ENCODE data around the gene CAPN10.

DNA sequence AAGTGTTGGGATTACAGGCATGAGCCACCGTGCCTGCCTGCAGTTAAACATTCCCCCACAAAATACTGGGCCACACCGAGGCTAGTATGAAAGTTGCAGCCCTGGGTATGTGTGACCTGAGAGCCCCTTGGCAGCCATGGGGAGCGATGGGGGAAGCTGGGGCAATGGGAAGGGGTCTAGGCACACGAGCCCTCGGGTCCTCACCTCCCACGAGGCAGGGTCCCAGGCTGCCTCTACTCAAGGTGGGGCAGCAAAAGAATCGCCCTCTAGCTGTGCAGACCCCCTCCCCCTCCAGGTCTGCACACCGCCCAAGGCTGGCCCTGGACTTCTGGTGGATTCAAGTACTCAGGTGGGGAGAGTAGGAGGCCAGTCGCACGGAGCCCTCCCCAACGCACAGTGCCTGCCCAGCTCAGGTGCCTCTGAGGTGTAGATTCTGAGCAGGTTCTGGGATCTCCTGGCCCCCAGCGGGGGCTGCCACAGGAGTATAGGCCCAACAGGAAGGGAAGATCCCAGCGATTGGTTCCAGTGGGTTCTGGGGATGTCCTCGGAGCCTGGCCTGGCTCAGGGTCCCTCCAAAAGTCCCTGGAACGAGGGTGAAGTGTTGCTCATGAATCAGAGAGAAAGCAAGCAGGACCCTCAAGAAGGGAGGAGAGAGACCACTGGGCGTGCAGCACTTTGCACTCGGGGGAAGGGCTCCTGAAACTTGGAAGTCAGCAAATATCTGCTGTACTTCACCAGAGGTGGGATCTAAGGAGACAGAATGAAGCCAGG, 41.4 kb downstream of the CAPN10 start:
- TF ChIP-seq, protein P1, sequence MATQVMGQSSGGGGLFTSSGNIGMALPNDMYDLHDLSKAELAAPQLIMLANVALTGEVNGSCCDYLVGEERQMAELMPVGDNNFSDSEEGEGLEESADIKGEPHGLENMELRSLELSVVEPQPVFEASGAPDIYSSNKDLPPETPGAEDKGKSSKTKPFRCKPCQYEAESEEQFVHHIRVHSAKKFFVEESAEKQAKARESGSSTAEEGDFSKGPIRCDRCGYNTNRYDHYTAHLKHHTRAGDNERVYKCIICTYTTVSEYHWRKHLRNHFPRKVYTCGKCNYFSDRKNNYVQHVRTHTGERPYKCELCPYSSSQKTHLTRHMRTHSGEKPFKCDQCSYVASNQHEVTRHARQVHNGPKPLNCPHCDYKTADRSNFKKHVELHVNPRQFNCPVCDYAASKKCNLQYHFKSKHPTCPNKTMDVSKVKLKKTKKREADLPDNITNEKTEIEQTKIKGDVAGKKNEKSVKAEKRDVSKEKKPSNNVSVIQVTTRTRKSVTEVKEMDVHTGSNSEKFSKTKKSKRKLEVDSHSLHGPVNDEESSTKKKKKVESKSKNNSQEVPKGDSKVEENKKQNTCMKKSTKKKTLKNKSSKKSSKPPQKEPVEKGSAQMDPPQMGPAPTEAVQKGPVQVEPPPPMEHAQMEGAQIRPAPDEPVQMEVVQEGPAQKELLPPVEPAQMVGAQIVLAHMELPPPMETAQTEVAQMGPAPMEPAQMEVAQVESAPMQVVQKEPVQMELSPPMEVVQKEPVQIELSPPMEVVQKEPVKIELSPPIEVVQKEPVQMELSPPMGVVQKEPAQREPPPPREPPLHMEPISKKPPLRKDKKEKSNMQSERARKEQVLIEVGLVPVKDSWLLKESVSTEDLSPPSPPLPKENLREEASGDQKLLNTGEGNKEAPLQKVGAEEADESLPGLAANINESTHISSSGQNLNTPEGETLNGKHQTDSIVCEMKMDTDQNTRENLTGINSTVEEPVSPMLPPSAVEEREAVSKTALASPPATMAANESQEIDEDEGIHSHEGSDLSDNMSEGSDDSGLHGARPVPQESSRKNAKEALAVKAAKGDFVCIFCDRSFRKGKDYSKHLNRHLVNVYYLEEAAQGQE (IDR thresholded peaks at IDR 0.05; ENCODE audit: low read depth): no peak
- no peak for TF ChIP-seq ZBTB7A (IDR thresholded peaks at IDR 0.05; ENCODE audit: low read depth)
- TF ChIP-seq EP300 (IDR thresholded peaks at IDR 0.05; ENCODE audit: borderline replicate concordance): no peak
- no peak for TF ChIP-seq MAX (IDR thresholded peaks at IDR 0.05)
- TF ChIP-seq EGR1 (IDR thresholded peaks at IDR 0.05): no peak
- no peak for TF ChIP-seq TAF1 (IDR thresholded peaks at IDR 0.05; ENCODE audit: low read depth)
- TF ChIP-seq, protein P2, sequence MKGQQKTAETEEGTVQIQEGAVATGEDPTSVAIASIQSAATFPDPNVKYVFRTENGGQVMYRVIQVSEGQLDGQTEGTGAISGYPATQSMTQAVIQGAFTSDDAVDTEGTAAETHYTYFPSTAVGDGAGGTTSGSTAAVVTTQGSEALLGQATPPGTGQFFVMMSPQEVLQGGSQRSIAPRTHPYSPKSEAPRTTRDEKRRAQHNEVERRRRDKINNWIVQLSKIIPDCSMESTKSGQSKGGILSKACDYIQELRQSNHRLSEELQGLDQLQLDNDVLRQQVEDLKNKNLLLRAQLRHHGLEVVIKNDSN (IDR thresholded peaks at IDR 0.05): no peak
- no peak for TF ChIP-seq RAD21 (IDR thresholded peaks at IDR 0.05; ENCODE audit: low read depth)
- TF ChIP-seq YY1 (IDR thresholded peaks at IDR 0.05; ENCODE audit: low read depth): no peak
- no peak for TF ChIP-seq TEAD4 (IDR thresholded peaks at IDR 0.05)
- TF ChIP-seq CREB1 (IDR thresholded peaks at IDR 0.05; ENCODE audit: low read depth): no peak
- TF ChIP-seq FOXM1 (IDR thresholded peaks at IDR 0.05; ENCODE audit: borderline replicate concordance, low read depth): no peak
- no peak for TF ChIP-seq CEBPB (IDR thresholded peaks at IDR 0.05)

Measured in Ishikawa (cell line).